ENCODE data around the gene SLPI. TPM values are rescaled to one million over a fixed set of nuclear protein-coding genes. Genes with fewer than 3 reads are reported as not detected.

Gene SLPI
- total RNA-seq, 6 donors from 2014 or later, result 1,039 to 7,285 (median 2,025) TPM

DNA sequence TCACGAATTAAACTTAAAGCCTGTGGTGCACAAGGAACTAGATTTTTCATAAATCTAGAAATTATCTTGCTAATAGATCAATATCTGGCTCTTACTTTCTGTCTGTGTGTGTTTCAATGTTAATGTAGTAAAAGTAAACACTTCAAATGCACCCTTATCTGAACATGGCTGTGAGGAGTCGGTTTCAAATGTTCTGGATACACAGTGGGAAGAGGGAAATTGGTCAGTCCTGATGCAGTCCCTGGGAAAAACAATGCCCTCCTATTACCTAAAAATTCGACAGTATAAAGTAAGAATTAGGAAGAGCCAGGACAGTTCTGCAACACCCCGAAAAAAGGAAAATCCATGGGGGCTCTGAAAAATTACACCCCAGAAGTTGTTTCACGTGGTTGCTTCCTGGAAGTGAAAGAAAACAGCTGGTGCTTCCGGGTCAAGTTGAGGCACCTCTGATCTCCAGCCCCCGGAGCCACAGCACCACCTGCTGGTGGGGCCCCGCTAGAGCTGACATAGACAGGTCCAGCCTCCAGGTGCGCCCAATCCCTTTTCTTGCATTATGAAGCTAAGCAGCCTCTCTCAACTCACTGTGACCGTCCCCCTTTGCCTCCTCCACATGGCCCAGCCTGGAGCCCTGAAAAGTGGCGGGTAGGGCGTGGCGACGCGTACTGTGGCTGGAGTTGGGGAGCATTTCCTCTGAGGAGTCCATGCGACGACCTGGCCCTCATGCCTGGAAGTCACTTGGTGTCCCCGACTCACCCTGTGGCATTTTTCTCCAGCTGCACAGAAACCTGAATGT, 24.9 kb downstream of the SLPI start:
- WGBS, 2 donors, result 62 to 70% methylated on average over 17 to 18 of the region's 18 CpGs
- Histone ChIP-seq H3K4me3 (no peak overlapping the region), H3K9me3 (peaks cover 0 to 2% (median 0%) of the 10 kb centered on the region in 4 donors), H3K36me3 (no peaks in the 10 kb centered on the region), H3K4me1 (no peaks in the 10 kb centered on the region), H3K27ac (no peak overlapping the region), H3K27me3 (no peaks in the 10 kb centered on the region)
- DNase-seq (peak; percentile 69 to 87), ATAC-seq (ENCODE audit: low FRiP score in 2 of 2) (peak in 1 of 2 donors; percentile 83)
- peak; percentile 31 to 69 (median 56) for TF ChIP-seq CTCF (IDR thresholded peaks at IDR 0.05)
- no peak for TF ChIP-seq EP300 (IDR thresholded peaks at IDR 0.05)

DNA sequence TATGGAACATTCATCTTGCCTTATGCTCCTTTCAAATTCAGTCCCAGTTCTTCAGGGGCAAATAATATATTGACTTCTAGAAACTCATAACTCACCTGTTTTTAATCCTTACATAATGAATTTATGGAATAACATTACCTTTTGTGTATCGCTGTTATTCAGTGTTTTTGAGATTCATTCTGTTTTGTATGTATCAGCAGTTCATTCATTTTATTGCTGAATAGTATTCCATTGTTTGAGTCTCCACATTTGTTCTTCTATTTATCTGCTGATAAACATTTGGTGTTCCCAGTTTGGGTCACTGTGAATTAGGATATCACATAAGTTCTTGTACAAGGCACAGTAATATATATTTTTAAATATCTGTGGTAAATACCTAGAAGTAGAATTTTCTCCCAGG, 28.1 kb downstream of the SLPI start:
- ATAC-seq (ENCODE audit: low FRiP score in 2 of 2), result no peak
- no peaks in the 10 kb centered on the region for H3K9me3 ChIP-seq
- H3K27ac ChIP-seq, result no peak overlapping the region
- no peaks in the 10 kb centered on the region for H3K4me1 ChIP-seq
- no peaks in the 10 kb centered on the region for H3K36me3 ChIP-seq
- no peak overlapping the region for H3K4me3 ChIP-seq
- no peak for TF ChIP-seq EP300 (IDR thresholded peaks at IDR 0.05)
- no peak for TF ChIP-seq CTCF (IDR thresholded peaks at IDR 0.05)
- no peak for TF ChIP-seq POLR2A (IDR thresholded peaks at IDR 0.05)
- H3K27me3 ChIP-seq, result no peaks in the 10 kb centered on the region
- 83 to 89% methylated on average over 1 of the region's 1 CpG for WGBS, 2 donors
- DNase-seq, result no peak

GRCh38 chr20:45223136-45223535, 31.2 kb downstream of the SLPI start:
- no peak overlapping the region for H3K27ac ChIP-seq
- no peaks in the 10 kb centered on the region for H3K27me3 ChIP-seq
- no peak for ATAC-seq (ENCODE audit: low FRiP score in 2 of 2)
- H3K9me3 ChIP-seq, result no peaks in the 10 kb centered on the region
- TF ChIP-seq EP300 (IDR thresholded peaks at IDR 0.05) (no peak), POLR2AphosphoS5 (IDR thresholded peaks at IDR 0.05) (no peak), POLR2A (IDR thresholded peaks at IDR 0.05) (no peak), CTCF (IDR thresholded peaks at IDR 0.05) (no peak)
- H3K4me3 ChIP-seq, result no peak overlapping the region
- DNase-seq, result no peak
- H3K4me1 ChIP-seq, result no peaks in the 10 kb centered on the region
- H3K36me3 ChIP-seq, result no peaks in the 10 kb centered on the region

DNA sequence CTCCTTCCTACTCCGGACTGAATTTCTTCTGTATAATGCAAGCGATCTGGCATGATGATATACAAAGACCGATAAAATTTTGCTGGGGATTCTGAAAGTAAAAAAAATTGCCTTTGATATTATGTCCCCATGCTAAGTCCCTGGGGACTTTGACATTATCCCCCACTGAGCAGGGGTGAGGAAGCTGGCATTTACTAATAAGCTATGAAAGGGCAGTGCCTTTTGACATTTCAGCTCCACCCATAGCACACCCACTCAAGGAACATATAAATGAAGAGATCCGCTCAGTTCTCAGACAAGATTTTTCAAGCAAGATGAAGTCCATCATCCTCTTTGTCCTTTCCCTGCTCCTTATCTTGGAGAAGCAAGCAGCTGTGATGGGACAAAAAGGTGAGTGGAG, 33.3 kb downstream of the SLPI start, which contains the start of gene SEMG2:
SEMG2 (plus strand) TSS at position 298 of the 400 bp plus-strand sequence; CDS start at position 315, 17 bp downstream.
- Histone ChIP-seq H3K9me3 (no peaks in the 10 kb centered on the region), H3K36me3 (no peaks in the 10 kb centered on the region), H3K4me1 (no peaks in the 10 kb centered on the region), H3K27me3 (no peaks in the 10 kb centered on the region), H3K27ac (no peak within 1 kb of the TSS), H3K4me3 (no peak within 1 kb of the TSS)
- WGBS, 2 donors, result 94 to 95% methylated on average over 4 of the region's 4 CpGs
- TF ChIP-seq EP300 (IDR thresholded peaks at IDR 0.05), result no peak
- no peak for TF ChIP-seq POLR2AphosphoS5 (IDR thresholded peaks at IDR 0.05)
- no peak for TF ChIP-seq POLR2A (IDR thresholded peaks at IDR 0.05)
- no peak for TF ChIP-seq CTCF (IDR thresholded peaks at IDR 0.05)
- no peak for ATAC-seq (ENCODE audit: low FRiP score in 2 of 2)
- DNase-seq, result no peak

DNA sequence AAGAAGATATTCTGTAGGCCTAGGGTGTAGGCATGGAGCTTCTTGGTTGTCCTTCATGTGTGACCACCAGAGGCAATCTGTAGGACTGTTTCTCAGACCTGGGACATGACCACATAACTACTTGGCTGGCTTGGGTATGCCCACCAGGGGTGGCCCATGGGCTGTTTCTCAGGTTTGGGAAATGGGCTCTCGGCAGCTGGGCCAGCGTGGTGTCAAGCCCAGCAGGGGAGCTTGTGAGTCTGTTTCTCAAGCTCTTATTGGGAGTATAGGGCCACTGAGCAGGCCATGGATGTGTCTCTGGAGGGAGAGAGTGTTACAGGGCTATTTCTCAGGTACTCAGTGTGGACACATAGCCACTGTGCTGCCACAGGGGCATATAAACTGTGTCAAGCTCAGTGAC, 35.7 kb downstream of the SLPI start:
- H3K27ac ChIP-seq, result no peak overlapping the region
- H3K4me1 ChIP-seq, result no peaks in the 10 kb centered on the region
- no peaks in the 10 kb centered on the region for H3K27me3 ChIP-seq
- no peak for TF ChIP-seq POLR2A (IDR thresholded peaks at IDR 0.05)
- no peak for TF ChIP-seq CTCF (IDR thresholded peaks at IDR 0.05)
- TF ChIP-seq POLR2AphosphoS5 (IDR thresholded peaks at IDR 0.05), result no peak
- ATAC-seq (ENCODE audit: low FRiP score in 2 of 2), result no peak
- H3K9me3 ChIP-seq, result no peaks in the 10 kb centered on the region
- 90 to 95% methylated on average over 2 of the region's 2 CpGs for WGBS, 2 donors
- no peak for DNase-seq
- no peak overlapping the region for H3K4me3 ChIP-seq
- H3K36me3 ChIP-seq, result no peaks in the 10 kb centered on the region
